Measurements from ENCODE around the gene FAM177A1. TPM values are rescaled to one million over a fixed set of nuclear protein-coding genes. Genes with fewer than 3 reads are reported as not detected.

The FAM177A1 gene
- total and polyA plus RNA-seq, 10 of the 15 experiments (the other 5 are each of a cell fraction or from before 2014, with no cell fraction given), result 5.3 to 38.6 (median 20.7) TPM

- TF ChIP-seq ZBTB40 (IDR thresholded peaks at IDR 0.05; ENCODE audit: borderline replicate concordance) (peak; percentile 96), HSF1 (IDR thresholded peaks at IDR 0.05; ENCODE audit: low read depth, low read length) (no peak), CHD1 (IDR thresholded peaks at IDR 0.05; ENCODE audit: low read depth, low read length) (no peak), PRDM15 (CRISPR knock-in tag; IDR thresholded peaks at IDR 0.05) (no peak), MEF2B (IDR thresholded peaks at IDR 0.05; ENCODE audit: partially characterized antibody, poor library complexity, severe bottlenecking) (peak; percentile 47), ZNF384 (IDR thresholded peaks at IDR 0.05; ENCODE audit: borderline replicate concordance, low read depth, low read length) (no peak), NRF1 (conservative IDR thresholded peaks at IDR 0.05; ENCODE audit: low read depth, low read length) (0 out of 2 replicates have a peak, but pooled peaks have one; percentile 18), FOXK2 (IDR thresholded peaks at IDR 0.05) (peak; percentile 69), MAX (IDR thresholded peaks at IDR 0.05; ENCODE audit: low read depth, low read length) (peak; percentile 73; the same call in 1 of the 2 replicates), YBX1 (IDR thresholded peaks at IDR 0.05) (no peak), KLF5 (IDR thresholded peaks at IDR 0.05; ENCODE audit: partially characterized antibody) (peak; percentile 60), ZBTB33 (IDR thresholded peaks at IDR 0.05) (no peak), MEF2A (IDR thresholded peaks at IDR 0.05; ENCODE audit: insufficient read depth, low read depth, low read length) (no peak), JUND (IDR thresholded peaks at IDR 0.05; ENCODE audit: low read depth, low read length) (no peak), MYC (IDR thresholded peaks at IDR 0.05; ENCODE audit: insufficient read depth, insufficient read length, insufficient replicate concordance, low read length, severe bottlenecking) (peak; percentile 40), CREB1 (IDR thresholded peaks at IDR 0.05; ENCODE audit: low read depth) (peak; percentile 87), FOXM1 (IDR thresholded peaks at IDR 0.05; ENCODE audit: low read depth, low read length) (no peak)
These were observed 76.0 kb downstream of the FAM177A1 start, which contains the start of the genes PPP2R3C and PRORP (continued) for GRCh38 chr14:35121887-35122695.

Measured in GM12878 (cell line).